Colonic mucosa (tissue), 4 donors: Measurements from ENCODE around the gene LEP. TPM values are rescaled to one million over a fixed set of nuclear protein-coding genes. Genes with fewer than 3 reads are reported as not detected.

Experiments
- DNase-seq: peaks from one replicate; pipeline ENCODE4 v3.0.0-alpha.2; 2020
- H3K27ac ChIP-seq: fragments of 200-600 bp; one replicate; pipeline ENCODE4 v1.8.0; 2021
- H3K27me3 ChIP-seq: fragments of 200-600 bp; one replicate; pipeline ENCODE4 v1.8.0; 2021
- H3K36me3 ChIP-seq: fragments of 200-600 bp; one replicate; pipeline ENCODE4 v1.8.0; 2021
- H3K4me1 ChIP-seq: fragments of 200-600 bp; one replicate; pipeline ENCODE4 v1.8.0; 2021; ENCODE audit warnings: mild to moderate bottlenecking
- H3K4me3 ChIP-seq: fragments of 200-600 bp; one replicate; pipeline ENCODE4 v1.8.0; 2021
- H3K9ac ChIP-seq, 2 donors: one replicate each; pipeline ENCODE4 v1.7.0; 2013; ENCODE audit warnings: control low read depth in 2 of 2, low read depth in 2 of 2, low read length in 2 of 2
- H3K9me3 ChIP-seq: fragments of 200-600 bp; one replicate; pipeline ENCODE4 v1.8.0; 2021
- intact Hi-C: fragments of 100-400 bp; cut with DNase I; formaldehyde crosslinking; loops from one replicate; pipeline ENCODE4 v1.14.1; 2022
- microRNA-seq: library from miRNA; unstranded; fragments of <30 nt; microRNA quantifications from one replicate; pipeline ENCODE4, GENCODE V29; 2019
- total RNA-seq, 2 donors: library from RNA; stranded (reverse); fragmentation: NEBNext Ultra II Directional in 1 of 2; extraction: Animal tissue kit (Norgen Biotek cat#: 25700) in 1 of 2; gene quantifications; one replicate each; pipeline ENCODE4 v1.2.1, GENCODE V29; 2021
- TF ChIP-seq, protein P1 (sequence below): fragments of 200-600 bp; IDR thresholded peaks from one replicate; pipeline ENCODE4 v1.8.0; 2022; ENCODE audit warnings: antibody characterized with exemption, mild to moderate bottlenecking
- donor health status: healthy.
- donor health status: DM: no; HTN: no; CAD: no.
- donor health status: DM: no; HTN: no; CAD: no.

Gene LEP
- total RNA-seq, 2 donors from 2014 or later = 0.07 TPM; not detected in 1

DNA sequence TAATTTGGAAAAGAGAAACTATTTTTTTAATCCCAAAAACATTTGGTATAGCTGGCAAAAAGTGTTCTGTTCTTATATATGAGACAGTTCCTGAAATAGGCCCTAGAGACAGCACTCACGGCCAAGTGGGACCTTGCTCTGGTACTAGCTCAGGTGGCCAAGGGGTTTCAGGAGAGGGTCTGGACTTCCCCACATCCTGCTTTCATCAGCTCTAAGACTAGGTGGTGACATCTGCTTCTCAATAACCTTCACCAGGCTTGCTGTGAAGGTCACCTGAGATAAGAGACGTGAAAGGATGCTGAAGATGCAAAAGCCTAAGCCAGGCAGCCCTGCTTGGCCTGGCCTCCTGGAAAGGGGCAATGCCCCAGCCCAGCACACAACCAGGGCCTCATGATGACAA is 62.1 kb downstream of the LEP start:
- Histone ChIP-seq H3K27me3 (no peaks in the 10 kb centered on the region), H3K9me3 (no peaks in the 10 kb centered on the region), H3K9ac (no peak overlapping the region), H3K36me3 (peaks cover 4% of the 10 kb centered on the region), H3K27ac (no peak overlapping the region), H3K4me3 (no peak overlapping the region), H3K4me1 (no peaks in the 10 kb centered on the region)
- TF ChIP-seq, protein P1, sequence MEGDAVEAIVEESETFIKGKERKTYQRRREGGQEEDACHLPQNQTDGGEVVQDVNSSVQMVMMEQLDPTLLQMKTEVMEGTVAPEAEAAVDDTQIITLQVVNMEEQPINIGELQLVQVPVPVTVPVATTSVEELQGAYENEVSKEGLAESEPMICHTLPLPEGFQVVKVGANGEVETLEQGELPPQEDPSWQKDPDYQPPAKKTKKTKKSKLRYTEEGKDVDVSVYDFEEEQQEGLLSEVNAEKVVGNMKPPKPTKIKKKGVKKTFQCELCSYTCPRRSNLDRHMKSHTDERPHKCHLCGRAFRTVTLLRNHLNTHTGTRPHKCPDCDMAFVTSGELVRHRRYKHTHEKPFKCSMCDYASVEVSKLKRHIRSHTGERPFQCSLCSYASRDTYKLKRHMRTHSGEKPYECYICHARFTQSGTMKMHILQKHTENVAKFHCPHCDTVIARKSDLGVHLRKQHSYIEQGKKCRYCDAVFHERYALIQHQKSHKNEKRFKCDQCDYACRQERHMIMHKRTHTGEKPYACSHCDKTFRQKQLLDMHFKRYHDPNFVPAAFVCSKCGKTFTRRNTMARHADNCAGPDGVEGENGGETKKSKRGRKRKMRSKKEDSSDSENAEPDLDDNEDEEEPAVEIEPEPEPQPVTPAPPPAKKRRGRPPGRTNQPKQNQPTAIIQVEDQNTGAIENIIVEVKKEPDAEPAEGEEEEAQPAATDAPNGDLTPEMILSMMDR = no peak
- no peak for DNase-seq
- intact Hi-C loops = no loop called here

DNA sequence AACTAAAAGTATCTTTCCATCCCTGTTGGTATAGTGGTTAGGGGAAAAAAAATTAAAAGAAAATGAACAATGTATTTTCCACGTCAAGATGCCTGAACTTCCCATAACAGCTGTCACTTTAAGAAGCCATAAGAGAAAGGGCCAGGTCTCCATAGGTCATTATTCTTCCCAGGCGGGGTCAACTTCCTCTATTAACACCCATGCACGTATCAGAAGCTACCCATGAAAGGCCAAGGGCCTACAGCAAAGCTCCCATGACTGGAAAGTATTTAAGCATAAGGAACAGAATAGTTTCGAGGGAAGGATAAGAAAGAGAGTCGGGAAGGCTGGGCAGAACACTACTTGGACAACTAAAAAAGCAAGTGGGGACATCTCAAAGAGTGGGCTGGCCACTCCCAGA is 62.6 kb downstream of the LEP start:
- Histone ChIP-seq H3K36me3 (peaks cover 4% of the 10 kb centered on the region), H3K4me1 (no peaks in the 10 kb centered on the region), H3K27ac (no peak overlapping the region), H3K9ac (no peak overlapping the region), H3K4me3 (no peak overlapping the region), H3K9me3 (no peaks in the 10 kb centered on the region), H3K27me3 (no peaks in the 10 kb centered on the region)
- TF ChIP-seq, protein P1 = no peak
- intact Hi-C loops = no loop called here
- no peak for DNase-seq

DNA sequence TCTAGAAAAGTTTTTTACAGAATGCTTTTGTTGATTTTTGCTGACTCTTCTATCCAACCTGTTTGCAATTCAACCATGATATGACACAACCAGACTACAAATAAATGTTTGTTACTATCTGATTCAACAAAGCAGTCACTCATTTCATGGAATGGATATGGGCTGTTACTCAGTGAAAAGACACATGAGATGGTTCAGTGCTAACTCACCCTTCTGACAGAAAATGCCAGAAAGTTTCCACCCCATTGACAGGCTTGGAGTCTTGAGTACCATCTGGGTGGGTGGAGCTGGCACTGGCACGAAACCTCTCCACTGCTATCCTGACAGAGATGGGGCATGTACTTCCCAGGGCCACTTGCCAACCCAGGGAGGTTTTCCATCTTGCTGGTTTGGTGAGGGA is 63.1 kb downstream of the LEP start:
- no peak overlapping the region for H3K4me3 ChIP-seq
- no peaks in the 10 kb centered on the region for H3K27me3 ChIP-seq
- H3K27ac ChIP-seq = no peak overlapping the region
- H3K4me1 ChIP-seq = no peaks in the 10 kb centered on the region
- no peak for DNase-seq
- no peaks in the 10 kb centered on the region for H3K9me3 ChIP-seq
- TF ChIP-seq, protein P1 = no peak
- H3K36me3 ChIP-seq = peaks cover 4% of the 10 kb centered on the region
- H3K9ac ChIP-seq = no peak overlapping the region
- intact Hi-C loops = no loop called here

DNA sequence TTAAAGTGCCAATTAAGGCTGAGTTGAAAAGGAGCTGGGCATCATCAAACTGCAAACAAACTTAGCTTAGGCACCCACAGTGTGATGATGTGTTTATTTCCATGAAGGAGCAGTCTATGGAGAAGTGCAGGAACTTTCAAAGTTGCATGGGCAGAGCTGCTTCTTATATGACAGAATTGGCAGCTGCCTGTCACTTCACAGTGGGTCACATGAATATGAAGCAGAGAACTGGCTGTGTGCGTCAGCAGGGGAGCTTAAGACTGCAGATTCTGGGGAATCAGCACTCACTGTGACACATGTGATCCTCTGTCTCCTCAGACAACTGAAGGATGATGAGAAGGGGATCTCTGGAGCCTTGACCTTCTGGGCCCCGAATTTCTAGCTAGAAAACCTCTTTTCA is 66.0 kb downstream of the LEP start:
- TF ChIP-seq, protein P1 = no peak
- no peaks in the 10 kb centered on the region for H3K4me1 ChIP-seq
- H3K4me3 ChIP-seq = no peak overlapping the region
- no peak for DNase-seq
- peaks cover 4% of the 10 kb centered on the region for H3K36me3 ChIP-seq
- H3K27me3 ChIP-seq = no peaks in the 10 kb centered on the region
- H3K27ac ChIP-seq = no peak overlapping the region
- H3K9ac ChIP-seq = no peak overlapping the region
- intact Hi-C loops = no loop called here
- no peaks in the 10 kb centered on the region for H3K9me3 ChIP-seq

Small RNA genes lying within 50 kb of the gene (microRNA-seq; reads per million reads assigned to microRNA genes)
- gene MIR129-1 = 2.2 reads per million

Other genes starting within 250 kb of the LEP start
- 1 to 10 TPM in 1 of 2 donors, under 1 TPM in 1; 0.17 to 1.9 TPM for gene LRRC4, start 209.8 kb upstream of the LEP start, total RNA-seq
- 10 to 100 TPM; 16.3 to 30.6 TPM for gene RBM28, start 102.6 kb downstream of the LEP start, total RNA-seq
- under 1 TPM in 1 of 2 donors, not detected in 1; 0.24 TPM for gene PRRT4, start 120.4 kb downstream of the LEP start, total RNA-seq
- 10 to 100 TPM; 37.5 to 50.0 TPM for gene IMPDH1, start 168.7 kb downstream of the LEP start, total RNA-seq
- 10 to 100 TPM; 12.1 to 31.4 TPM for gene HILPDA, start 214.6 kb downstream of the LEP start, total RNA-seq
- gene METTL2B, start 235.5 kb downstream of the LEP start, total RNA-seq = 10 to 100 TPM; 24.6 to 36.8 TPM